Right lobe of liver (tissue), 4 donors: ENCODE data around the gene ZBTB17.

Experiments used
- CTCF ChIP-seq, 4 donors: fragments of 200-600 bp in 3 of 4; fragments of 450-650 bp in 1 of 4; IDR thresholded peaks; one replicate each; pipeline versions ENCODE4 v1.5.1 to v1.8.0; 2016 to 2022; ENCODE audit warnings: antibody characterized with exemption in 4 of 4, mild to moderate bottlenecking in 2 of 4
- POLR2A ChIP-seq: fragments of 450-650 bp; IDR thresholded peaks from one replicate; pipeline ENCODE4 v1.6.1; 2017; ENCODE audit warnings: antibody characterized with exemption, mild to moderate bottlenecking
- donor health status: DM: no; HTN: no; CAD: no.
- donor health status: DM: no; HTN: no; CAD: no.
- donor health status: DM: no; HTN: yes; CAD: no.

GRCh38 chr1:15923241-15923640 is 52.7 kb downstream of the ZBTB17 start:
- no peak for TF ChIP-seq POLR2A
- no peak for TF ChIP-seq CTCF (IDR thresholded peaks at IDR 0.05)
